ENCODE data around the gene DLG5. TPM values are rescaled to one million over a fixed set of nuclear protein-coding genes. Genes with fewer than 3 reads are reported as not detected.

Gene DLG5
- total and polyA plus RNA-seq, 9 of the 15 experiments (the other 6 are each of a cell fraction or from before 2014, with no cell fraction given), result 1.4 to 26.8 (median 11.2) TPM

GRCh38 chr10:77911535-77912123 is 14.9 kb downstream of the DLG5 start (continued):
- TF ChIP-seq ZNF696 (CRISPR knock-in tag; conservative IDR thresholded peaks at IDR 0.05), result no peak
- peak; percentile 87 for TF ChIP-seq ZNF395 (CRISPR knock-in tag; IDR thresholded peaks at IDR 0.05)
- peak; percentile 63 for TF ChIP-seq MTA3 (IDR thresholded peaks at IDR 0.05; ENCODE audit: borderline replicate concordance)
- TF ChIP-seq GTF3C2 (IDR thresholded peaks at IDR 0.05; ENCODE audit: borderline replicate concordance, extremely low read depth, insufficient read length), result peak; percentile 68
- no peak for TF ChIP-seq SNIP1 (IDR thresholded peaks at IDR 0.05; ENCODE audit: low read depth)
- peak; percentile 79; the same call in 1 of the 2 replicates for TF ChIP-seq ZNF584 (CRISPR knock-in tag; IDR thresholded peaks at IDR 0.05; ENCODE audit: low read depth)
- peak; percentile 97 for TF ChIP-seq HDAC2 (IDR thresholded peaks at IDR 0.05)
- 0 out of 2 replicates have a peak, but pooled peaks have one; percentile 35 for TF ChIP-seq ZBTB34 (CRISPR knock-in tag; IDR thresholded peaks at IDR 0.05)
- TF ChIP-seq CTCF (IDR thresholded peaks at IDR 0.05 in 2 of 3, conservative IDR thresholded peaks at IDR 0.05 in 1 of 3; ENCODE audit: insufficient read depth in 2 of 3, low read depth in 1 of 3, low read length in 3 of 3), result no peak
- 0 out of 2 replicates have a peak, but pooled peaks have one; percentile 39 for TF ChIP-seq ZNF324 (CRISPR knock-in tag; IDR thresholded peaks at IDR 0.05)
- TF ChIP-seq ZNF431 (CRISPR knock-in tag; IDR thresholded peaks at IDR 0.05), result no peak
- peak; percentile 47; the same call in 1 of the 2 replicates for TF ChIP-seq ZNF75A (CRISPR knock-in tag; IDR thresholded peaks at IDR 0.05)
- TF ChIP-seq SMC3 (conservative IDR thresholded peaks at IDR 0.05; ENCODE audit: insufficient read depth, low read depth, low read length), result no peak
- no peak for TF ChIP-seq RBM34 (IDR thresholded peaks at IDR 0.05; ENCODE audit: borderline replicate concordance, insufficient read depth, low read length)
- TF ChIP-seq NEUROD1 (IDR thresholded peaks at IDR 0.05; ENCODE audit: borderline replicate concordance, low read depth, low read length, partially characterized antibody), result peak; percentile 35
- no peak for TF ChIP-seq ZNF740 (CRISPR knock-in tag; IDR thresholded peaks at IDR 0.05)
- TF ChIP-seq ZNF740 (tag; IDR thresholded peaks at IDR 0.05), result 0 out of 4 replicates have a peak, but pooled peaks of 1 of the 2 experiments have one; percentile 36
- 0 out of 2 replicates have a peak, but pooled peaks have one; percentile 7 for TF ChIP-seq TEAD4 (IDR thresholded peaks at IDR 0.05; ENCODE audit: low read length)
- TF ChIP-seq TEAD4 (CRISPR knock-in tag; IDR thresholded peaks at IDR 0.05; ENCODE audit: borderline replicate concordance), result no peak
